Smooth muscle cell (in vitro differentiated cells): ENCODE results near the gene CLASP1. TPM values are rescaled to one million over a fixed set of nuclear protein-coding genes. Genes with fewer than 3 reads are reported as not detected.

ENCODE experiments used
- DNase-seq: peaks from one replicate; lab custom pipeline; 2025; ENCODE audit not compliant: unreplicated experiment; lab: John Stamatoyannopoulos, UW
- H2AFZ ChIP-seq: fragments of 200-600 bp; sonication (generic); 2 replicates; pipeline ENCODE4 v1.6.0; 2016; ENCODE audit warnings: antibody characterized with exemption, low read depth, mild to moderate bottlenecking
- H3F3A ChIP-seq: fragments of 200-600 bp; sonication (generic); 2 replicates; pipeline ENCODE4 v1.6.0; 2017; ENCODE audit warnings: antibody characterized with exemption, low read depth
- H3K27ac ChIP-seq: fragments of 200-600 bp; sonication (generic); 2 replicates; pipeline ENCODE4 v1.5.1; 2016; ENCODE audit warnings: low read depth, mild to moderate bottlenecking
- H3K27me3 ChIP-seq: fragments of 200-600 bp; sonication (generic); 2 replicates; pipeline ENCODE4 v1.6.1; 2016; ENCODE audit warnings: low read depth, mild to moderate bottlenecking
- H3K36me3 ChIP-seq: fragments of 200-600 bp; sonication (generic); 2 replicates; pipeline ENCODE4 v1.5.1; 2016; ENCODE audit warnings: low read depth
- H3K4me1 ChIP-seq: fragments of 200-600 bp; sonication (generic); 2 replicates; pipeline ENCODE4 v1.5.1; 2016; ENCODE audit warnings: low read depth
- H3K4me2 ChIP-seq: fragments of 200-600 bp; sonication (generic); 2 replicates; pipeline ENCODE4 v1.6.0; 2016; ENCODE audit warnings: mild to moderate bottlenecking
- H3K4me3 ChIP-seq: fragments of 200-600 bp; sonication (generic); 2 replicates; pipeline ENCODE4 v1.5.1; 2016; ENCODE audit warnings: mild to moderate bottlenecking
- H3K79me2 ChIP-seq: fragments of 200-600 bp; sonication (generic); 2 replicates; pipeline ENCODE4 v1.6.0; 2016; ENCODE audit warnings: low read depth, mild to moderate bottlenecking
- H3K9ac ChIP-seq: fragments of 200-600 bp; sonication (generic); 2 replicates; pipeline ENCODE4 v1.6.0; 2016; ENCODE audit warnings: low read depth
- H3K9me3 ChIP-seq: fragments of 200-600 bp; sonication (generic); replicated peaks from 2 replicates; pipeline ENCODE4 v1.5.1; 2016; ENCODE audit warnings: low read depth
- H4K20me1 ChIP-seq: fragments of 200-600 bp; sonication (generic); 2 replicates; pipeline ENCODE4 v1.6.0; 2016; ENCODE audit warnings: low read depth
- WGBS: methylation state at CpG from one replicate; pipeline ENCODE4 v1.1.7; 2016; ENCODE audit warnings: low lambda C conversion rate; 5-methylcytosine and 5-hydroxymethylcytosine counted together
- polyA plus RNA-seq: library from polyadenylated mRNA; unstranded; fragments of >200 nt; fragmentation: Nextera tagmentation; extraction: Ambion mirVana; gene quantifications from 2 replicates; pipeline ENCODE4 v1.2.1, GENCODE V29; 2016
- total RNA-seq: library from RNA; depleted of rRNA; stranded (reverse); fragments of >200 nt; gene quantifications from 2 replicates; pipeline ENCODE4 v1.2.3, GENCODE V29; 2014
- TF ChIP-seq, protein P1 (sequence below): fragments of 200-600 bp; sonication (generic); IDR thresholded peaks from 2 replicates; pipeline ENCODE4 v1.5.1; 2017; ENCODE audit warnings: borderline replicate concordance, mild to moderate bottlenecking, antibody characterized with exemption; ENCODE audit not compliant: insufficient read depth, poor library complexity, severe bottlenecking

Gene CLASP1
- total and polyA plus RNA-seq, 2 experiments from 2014 or later = 15.0 to 33.8 TPM

DNA sequence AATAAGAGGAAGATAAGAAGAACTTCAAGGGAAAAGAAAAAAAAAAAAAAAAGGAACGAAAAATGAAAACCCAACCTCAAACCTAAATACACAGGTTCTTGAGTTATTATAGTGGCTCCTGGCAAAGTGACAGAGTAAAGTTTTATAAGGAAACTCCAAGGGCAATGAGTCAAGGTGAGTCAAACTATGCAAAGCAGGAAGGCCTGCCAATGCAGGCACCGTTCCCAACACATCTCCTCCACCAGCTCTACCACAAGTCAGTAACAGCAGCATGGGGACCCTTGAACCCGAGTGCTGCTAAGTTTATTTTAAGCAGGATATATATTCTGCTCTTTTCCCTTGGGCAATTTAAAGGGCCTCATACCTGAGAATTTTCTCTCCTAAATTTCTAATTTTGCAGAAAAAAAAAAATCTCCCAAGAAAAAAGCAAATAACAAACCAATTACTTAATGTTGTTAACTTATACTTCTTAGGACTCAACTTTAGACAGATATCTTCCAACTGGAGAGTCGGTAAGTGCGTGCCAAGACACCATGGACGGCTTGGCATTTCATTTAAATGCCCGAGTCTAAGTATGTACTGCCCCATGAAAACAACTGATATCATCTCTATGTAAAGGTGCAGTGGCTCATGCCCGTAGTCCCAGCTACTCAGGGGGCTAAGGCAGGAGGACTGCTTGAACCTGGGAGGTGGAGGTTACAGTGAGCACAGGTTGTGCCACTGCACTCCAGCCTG lies 288.5 kb downstream of the CLASP1 start:
- H4K20me1 ChIP-seq = peaks cover 24% of the 10 kb centered on the region
- DNase-seq = no peak
- no peak overlapping the region for H2AFZ ChIP-seq
- peaks cover 5% of the 10 kb centered on the region for H3K36me3 ChIP-seq
- no peaks in the 10 kb centered on the region for H3K27me3 ChIP-seq
- H3K4me1 ChIP-seq = no peaks in the 10 kb centered on the region
- H3K9ac ChIP-seq = no peak overlapping the region
- no peak overlapping the region for H3K4me3 ChIP-seq
- no peaks in the 10 kb centered on the region for H3F3A ChIP-seq
- no peak overlapping the region for H3K27ac ChIP-seq
- H3K4me2 ChIP-seq = no peak overlapping the region
- no peaks in the 10 kb centered on the region for H3K79me2 ChIP-seq
- 95% methylated on average over 8 of the region's 8 CpGs for WGBS
- H3K9me3 ChIP-seq = no peaks in the 10 kb centered on the region
- TF ChIP-seq, protein P1, sequence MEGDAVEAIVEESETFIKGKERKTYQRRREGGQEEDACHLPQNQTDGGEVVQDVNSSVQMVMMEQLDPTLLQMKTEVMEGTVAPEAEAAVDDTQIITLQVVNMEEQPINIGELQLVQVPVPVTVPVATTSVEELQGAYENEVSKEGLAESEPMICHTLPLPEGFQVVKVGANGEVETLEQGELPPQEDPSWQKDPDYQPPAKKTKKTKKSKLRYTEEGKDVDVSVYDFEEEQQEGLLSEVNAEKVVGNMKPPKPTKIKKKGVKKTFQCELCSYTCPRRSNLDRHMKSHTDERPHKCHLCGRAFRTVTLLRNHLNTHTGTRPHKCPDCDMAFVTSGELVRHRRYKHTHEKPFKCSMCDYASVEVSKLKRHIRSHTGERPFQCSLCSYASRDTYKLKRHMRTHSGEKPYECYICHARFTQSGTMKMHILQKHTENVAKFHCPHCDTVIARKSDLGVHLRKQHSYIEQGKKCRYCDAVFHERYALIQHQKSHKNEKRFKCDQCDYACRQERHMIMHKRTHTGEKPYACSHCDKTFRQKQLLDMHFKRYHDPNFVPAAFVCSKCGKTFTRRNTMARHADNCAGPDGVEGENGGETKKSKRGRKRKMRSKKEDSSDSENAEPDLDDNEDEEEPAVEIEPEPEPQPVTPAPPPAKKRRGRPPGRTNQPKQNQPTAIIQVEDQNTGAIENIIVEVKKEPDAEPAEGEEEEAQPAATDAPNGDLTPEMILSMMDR = no peak

GRCh38 chr2:121359716-121360565 lies 289.3 kb downstream of the CLASP1 start:
- Histone ChIP-seq H3K4me1 (no peaks in the 10 kb centered on the region), H4K20me1 (peaks cover 29% of the 10 kb centered on the region), H3K4me2 (no peak overlapping the region), H3K36me3 (peaks cover 5% of the 10 kb centered on the region), H3K9me3 (no peaks in the 10 kb centered on the region), H3K9ac (no peak overlapping the region), H3K27me3 (no peaks in the 10 kb centered on the region), H3K27ac (no peak overlapping the region), H3K79me2 (no peaks in the 10 kb centered on the region), H2AFZ (no peak overlapping the region), H3F3A (no peaks in the 10 kb centered on the region), H3K4me3 (no peak overlapping the region)
- DNase-seq = no peak
- TF ChIP-seq, protein P1 = no peak
- WGBS = 97% methylated on average over 9 of the region's 9 CpGs

DNA sequence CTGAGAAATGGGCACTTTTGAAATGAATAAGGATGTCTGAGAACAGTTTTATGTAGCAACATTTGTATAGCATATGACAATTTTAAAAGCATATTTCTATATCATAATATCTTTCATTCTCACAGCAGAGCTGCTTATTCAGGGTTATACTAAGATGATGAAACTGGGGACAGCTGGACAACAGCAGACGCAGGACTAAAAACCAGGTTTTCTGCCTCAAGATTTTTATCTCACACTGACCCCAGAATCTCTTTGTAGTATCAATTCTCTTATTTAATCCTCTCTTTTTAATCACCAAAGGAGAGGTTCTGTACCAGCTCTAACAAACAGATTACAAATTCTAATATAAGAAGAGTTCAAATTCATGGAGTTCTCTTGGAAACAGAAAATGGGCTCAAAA lies 290.1 kb downstream of the CLASP1 start:
- no peaks in the 10 kb centered on the region for H3K27me3 ChIP-seq
- no peaks in the 10 kb centered on the region for H3K79me2 ChIP-seq
- H3K9me3 ChIP-seq = no peaks in the 10 kb centered on the region
- peaks cover 29% of the 10 kb centered on the region for H4K20me1 ChIP-seq
- TF ChIP-seq, protein P1 = no peak
- H3K9ac ChIP-seq = no peak overlapping the region
- no peak overlapping the region for H3K4me2 ChIP-seq
- H3K27ac ChIP-seq = no peak overlapping the region
- no peaks in the 10 kb centered on the region for H3K4me1 ChIP-seq
- H2AFZ ChIP-seq = no peak overlapping the region
- no peak for DNase-seq
- H3F3A ChIP-seq = no peaks in the 10 kb centered on the region
- no peaks in the 10 kb centered on the region for H3K36me3 ChIP-seq
- 96% methylated on average over 1 of the region's 1 CpG for WGBS
- H3K4me3 ChIP-seq = no peak overlapping the region
